ENCODE results near the gene METTL13.
A peak's percentile ranks its signal among the peaks of the same experiment; 100 is the strongest.

METTL13 gene

GRCh38 chr1:171835891-171836290 lies 54.4 kb downstream of the METTL13 start:
- no peak for TF ChIP-seq GATA3 (IDR thresholded peaks at IDR 0.05; ENCODE audit: low read depth, low read length)
- no peak for TF ChIP-seq GATA2 (IDR thresholded peaks at IDR 0.05; ENCODE audit: low read depth, low read length)

DNA sequence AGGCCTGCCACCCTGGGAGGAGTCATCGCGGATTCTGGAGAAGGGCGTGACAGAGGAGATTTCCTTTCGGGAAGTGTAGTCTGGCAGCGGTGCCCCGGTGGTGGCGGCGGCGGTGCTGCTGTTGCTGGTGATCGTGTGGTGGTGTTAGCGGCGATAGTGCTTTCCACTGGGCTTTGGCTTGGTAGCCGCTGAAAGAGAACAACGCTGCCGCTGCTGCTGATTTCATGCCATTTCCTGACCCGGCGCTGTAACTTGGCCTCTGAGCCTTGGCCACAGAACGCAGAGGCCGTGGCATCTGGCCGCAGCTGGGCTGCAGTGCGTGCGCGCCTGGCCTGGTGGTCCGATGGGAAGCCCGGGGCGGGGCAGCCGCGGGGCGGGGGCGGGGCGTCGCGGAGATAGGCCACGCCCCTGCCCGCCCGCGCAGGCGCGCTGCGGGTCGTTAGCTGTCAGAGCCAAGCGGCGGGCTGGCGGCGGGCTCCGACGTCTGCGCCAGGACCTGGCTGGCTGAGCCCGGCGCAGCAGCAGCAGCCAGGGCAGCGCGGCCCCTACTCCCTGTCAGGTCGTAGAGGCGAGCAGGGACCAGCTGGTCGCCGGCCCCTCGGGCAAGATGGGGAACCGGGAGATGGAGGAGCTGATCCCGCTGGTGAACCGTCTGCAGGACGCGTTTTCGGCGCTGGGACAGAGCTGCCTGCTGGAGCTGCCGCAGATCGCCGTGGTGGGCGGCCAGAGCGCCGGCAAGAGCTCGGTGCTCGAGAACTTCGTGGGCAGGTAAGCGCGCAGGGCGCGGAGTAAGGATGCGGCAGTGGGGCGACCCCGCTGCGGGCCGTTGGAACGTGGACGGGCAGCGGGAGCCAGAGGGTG lies 59.8 kb downstream of the METTL13 start, which contains the start of gene DNM3:
Gene DNM3 (plus strand): TSS at position 449 of the 861 bp plus-strand sequence. CDS start 159 bp downstream, at position 608.
- TF ChIP-seq GATA2 (IDR thresholded peaks at IDR 0.05; ENCODE audit: low read depth, low read length) (peak; percentile 48; the same call in 1 of the 2 replicates), GATA3 (IDR thresholded peaks at IDR 0.05; ENCODE audit: low read depth, low read length) (no peak)

- TF ChIP-seq GATA3 (IDR thresholded peaks at IDR 0.05; ENCODE audit: low read depth, low read length) (no peak), GATA2 (IDR thresholded peaks at IDR 0.05; ENCODE audit: low read depth, low read length) (no peak)
Measured at GRCh38 chr1:171841931-171842761, 60.7 kb downstream of the METTL13 start.

DNA sequence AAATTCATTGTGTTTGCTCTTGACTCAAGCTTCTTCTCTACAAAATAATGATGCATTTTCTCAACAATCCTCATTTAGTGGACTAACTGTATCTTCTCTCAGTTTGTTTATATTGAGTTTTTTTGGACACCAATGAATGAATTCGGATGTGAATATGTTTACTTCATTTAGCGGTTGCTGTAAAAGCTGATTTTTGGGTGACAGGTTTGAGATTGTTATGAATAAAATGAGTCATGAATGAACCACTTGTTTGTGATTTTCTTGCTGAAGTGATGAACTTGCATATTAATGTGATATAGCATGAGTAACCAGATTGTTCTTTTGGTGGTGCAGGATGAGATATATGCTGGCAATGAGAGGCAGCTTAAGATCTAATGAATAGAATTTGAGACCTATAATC lies 62.9 kb downstream of the METTL13 start:
- no peak for TF ChIP-seq GATA3 (IDR thresholded peaks at IDR 0.05; ENCODE audit: low read depth, low read length)
- no peak for TF ChIP-seq GATA2 (IDR thresholded peaks at IDR 0.05; ENCODE audit: low read depth, low read length)

DNA sequence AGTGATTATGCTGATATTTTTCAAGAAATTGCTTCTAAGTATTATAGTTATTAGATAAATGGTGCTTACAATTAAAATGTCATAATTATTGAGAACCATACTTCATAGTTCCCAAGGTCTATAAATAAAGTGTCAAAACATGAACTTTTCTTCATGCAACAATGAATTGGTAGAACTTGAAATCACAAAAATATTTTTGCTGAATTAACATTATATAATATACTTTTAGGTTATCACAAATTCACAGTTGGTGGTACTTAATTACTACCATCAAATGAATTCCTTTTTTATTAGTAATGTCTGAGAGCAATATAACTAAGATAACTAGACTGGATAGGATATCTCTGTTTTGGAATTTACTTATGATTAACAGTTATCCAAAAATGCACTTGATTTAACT lies 64.5 kb downstream of the METTL13 start:
- TF ChIP-seq GATA2 (IDR thresholded peaks at IDR 0.05; ENCODE audit: low read depth, low read length) = no peak
- no peak for TF ChIP-seq GATA3 (IDR thresholded peaks at IDR 0.05; ENCODE audit: low read depth, low read length)

Measured in SH-SY5Y (cell line).